ENCODE results near the gene RAB33B.
"Not testable (repeated sequence)": the region's sequence is repeated elsewhere in the genome, so short reads cannot be mapped to it uniquely, and the experiment has no call there.

The RAB33B gene

GRCh38 chr4:139454111-139455045 lies at the start of gene RAB33B:
Gene RAB33B, plus strand, starts transcription at chr4:139454121. Its CDS starts 75 bp downstream, at chr4:139454196.
- DNase-seq (ENCODE audit: low read depth): peak; percentile 50

GRCh38 chr4:139410312-139410711 lies 43.6 kb upstream of the RAB33B start:
- DNase-seq (ENCODE audit: low read depth): no peak

- not testable (repeated sequence) for DNase-seq (ENCODE audit: low read depth)
Observed at GRCh38 chr4:139414671-139415210, 39.2 kb upstream of the RAB33B start.

DNA sequence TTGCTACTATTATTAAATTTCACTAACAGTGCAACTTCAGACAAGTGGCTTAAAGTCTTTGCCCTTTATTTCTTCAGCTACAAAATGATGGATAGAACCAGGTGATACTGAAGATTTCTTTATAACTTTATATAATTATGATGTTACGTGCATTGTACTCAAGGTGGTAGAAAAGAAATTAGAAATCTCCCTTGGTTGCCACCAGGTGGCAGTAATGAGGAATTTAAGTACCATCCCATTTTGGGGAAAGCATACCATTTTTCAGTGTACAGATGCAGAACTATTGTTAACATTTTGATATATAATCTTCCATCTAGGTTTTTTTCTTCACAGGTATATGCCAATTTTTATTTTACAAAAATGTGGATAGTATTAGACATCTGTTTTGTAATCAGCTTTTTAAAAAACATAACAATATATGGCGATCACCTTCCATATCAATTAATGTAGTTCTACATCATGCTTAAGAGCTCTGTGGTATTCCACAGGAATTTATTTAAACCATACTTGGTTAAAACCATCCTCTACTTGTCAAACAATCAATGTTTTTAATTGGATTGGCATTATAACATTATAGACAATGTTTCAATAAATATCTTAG lies 37.7 kb upstream of the RAB33B start:
- DNase-seq (ENCODE audit: low read depth): peak; percentile 15

GRCh38 chr4:139419388-139419914 lies 34.5 kb upstream of the RAB33B start:
- DNase-seq (ENCODE audit: low read depth): peak; percentile 73

GRCh38 chr4:139420652-139421051 lies 33.3 kb upstream of the RAB33B start:
- no peak for DNase-seq (ENCODE audit: low read depth)

DNA sequence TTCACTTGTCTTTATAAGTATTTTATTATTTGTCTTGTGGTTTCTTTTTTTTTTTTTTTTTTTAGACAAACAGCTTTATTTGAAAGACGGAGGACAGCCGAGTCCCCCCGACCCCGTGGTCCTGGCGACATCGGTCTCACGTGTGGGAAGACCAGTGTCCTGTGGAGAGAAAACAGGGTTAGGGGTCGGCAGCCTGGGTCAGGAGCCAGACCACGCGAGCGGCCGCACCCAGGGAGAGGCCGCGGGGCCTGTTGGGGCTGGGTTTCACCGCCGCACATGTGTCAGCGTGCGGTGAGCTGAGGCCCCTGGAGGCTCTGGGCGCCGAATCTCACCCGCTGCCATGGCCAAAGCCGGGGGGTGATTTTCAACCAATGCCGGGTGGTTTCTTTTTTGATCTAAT lies 17.8 kb upstream of the RAB33B start:
- no peak for DNase-seq (ENCODE audit: low read depth)

DNA sequence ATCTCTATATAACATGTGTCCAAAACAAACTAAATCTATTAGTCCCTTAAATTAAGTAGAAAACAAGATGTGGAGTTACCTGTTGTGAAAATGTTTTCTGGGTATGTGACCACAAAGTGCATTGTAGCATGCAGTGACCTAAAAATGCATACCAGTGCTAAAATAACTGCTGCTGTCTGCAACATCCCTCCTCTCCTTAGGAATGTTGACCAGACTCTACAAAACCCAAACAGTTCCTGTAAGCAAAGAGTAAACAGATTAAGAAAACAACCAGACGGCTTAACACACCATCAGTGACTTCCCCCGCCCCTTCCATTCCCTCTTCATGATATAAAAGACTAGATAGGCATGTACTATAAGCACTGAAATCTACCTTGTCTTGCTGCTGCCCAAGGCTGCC lies 15.8 kb upstream of the RAB33B start:
- DNase-seq (ENCODE audit: low read depth): no peak

DNA sequence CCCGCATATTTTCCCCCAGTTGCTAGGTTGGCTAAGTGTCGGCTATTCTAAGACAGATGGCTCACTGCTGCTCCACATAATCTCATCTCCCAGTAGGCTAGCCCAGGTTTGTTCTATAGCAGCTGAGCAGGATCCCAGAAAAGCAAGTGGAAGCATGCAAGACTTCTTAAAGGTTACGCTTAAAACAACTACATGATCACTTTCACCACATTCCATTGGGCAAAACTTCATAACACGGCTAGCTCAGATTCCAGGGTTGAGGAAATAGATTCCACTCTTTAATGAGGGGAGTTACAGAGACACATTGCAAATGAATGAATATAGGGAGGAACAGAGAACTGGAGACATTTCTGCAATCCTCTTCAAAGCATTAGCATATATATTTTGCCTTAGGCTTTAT lies 12.9 kb upstream of the RAB33B start:
- DNase-seq (ENCODE audit: low read depth): no peak

DNA sequence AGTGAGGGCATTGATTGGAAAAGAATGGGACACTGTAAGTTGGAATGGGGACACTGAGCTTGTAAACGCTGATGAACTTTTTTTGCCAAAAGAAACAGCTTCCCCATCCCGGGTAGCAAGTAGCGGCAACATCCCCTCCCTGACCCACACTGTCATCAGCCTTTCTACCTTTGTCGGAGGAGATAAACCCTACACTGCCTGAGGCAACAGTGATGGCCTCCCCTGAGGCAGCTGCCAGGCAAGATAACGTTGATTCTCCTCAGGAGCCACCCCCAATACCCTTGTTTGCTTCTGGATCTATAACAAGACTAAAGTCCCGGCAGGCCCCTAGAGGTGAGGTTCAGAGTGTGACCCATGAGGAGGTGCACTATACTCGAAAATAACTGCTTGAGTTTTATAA lies 10.3 kb upstream of the RAB33B start:
- DNase-seq (ENCODE audit: low read depth): no peak

- DNase-seq (ENCODE audit: low read depth): not testable (repeated sequence)
Observed at GRCh38 chr4:139444881-139445280, 9.0 kb upstream of the RAB33B start.

DNA sequence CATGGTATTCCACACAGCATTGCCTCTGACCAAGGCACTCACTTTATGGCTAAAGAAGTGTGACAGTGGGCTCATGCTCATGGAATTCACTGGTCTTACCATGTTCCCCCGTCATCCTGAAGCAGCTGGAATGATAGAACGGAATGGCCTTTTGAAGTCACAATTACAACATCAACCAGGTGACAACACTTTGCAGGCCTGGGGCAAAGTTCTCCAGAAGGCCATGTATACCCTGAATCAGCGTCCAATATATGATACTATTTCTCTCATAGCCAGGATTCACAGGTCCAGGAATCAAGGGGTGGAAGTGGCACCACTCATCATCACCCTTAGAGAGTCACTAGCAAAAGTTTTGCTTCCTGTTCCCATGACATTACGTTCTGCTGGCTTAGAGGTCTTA lies 6.8 kb upstream of the RAB33B start:
- DNase-seq (ENCODE audit: low read depth): not testable (repeated sequence)

- no peak for DNase-seq (ENCODE audit: low read depth)
Observed at GRCh38 chr4:139450586-139450985, 3.3 kb upstream of the RAB33B start.

DNA sequence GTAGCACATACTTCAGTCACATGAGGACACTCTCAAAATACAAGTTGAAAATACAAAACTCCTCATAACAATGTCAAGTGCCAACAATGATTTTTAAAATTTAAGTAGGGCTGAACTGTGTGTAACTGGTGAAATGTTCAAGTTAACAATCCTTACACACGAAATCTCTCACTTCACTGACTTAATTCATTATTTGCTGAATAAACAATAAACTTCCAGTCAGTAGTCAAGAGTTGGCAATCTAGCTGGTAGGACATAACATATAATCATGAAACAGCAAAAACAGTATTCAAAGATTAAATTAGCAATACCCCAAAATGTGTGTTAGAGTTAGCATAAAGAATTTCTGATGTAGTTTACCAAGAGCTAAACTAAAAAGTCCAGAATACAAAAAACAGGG lies 1.9 kb upstream of the RAB33B start:
- DNase-seq (ENCODE audit: low read depth): no peak

- DNase-seq (ENCODE audit: low read depth): peak; percentile 24
Observed at GRCh38 chr4:139453041-139453370, 915 bp upstream of the RAB33B start.

GRCh38 chr4:139453371-139454110 lies 380 bp upstream of the RAB33B start:
- peak; percentile 86 for DNase-seq (ENCODE audit: low read depth)

DNA sequence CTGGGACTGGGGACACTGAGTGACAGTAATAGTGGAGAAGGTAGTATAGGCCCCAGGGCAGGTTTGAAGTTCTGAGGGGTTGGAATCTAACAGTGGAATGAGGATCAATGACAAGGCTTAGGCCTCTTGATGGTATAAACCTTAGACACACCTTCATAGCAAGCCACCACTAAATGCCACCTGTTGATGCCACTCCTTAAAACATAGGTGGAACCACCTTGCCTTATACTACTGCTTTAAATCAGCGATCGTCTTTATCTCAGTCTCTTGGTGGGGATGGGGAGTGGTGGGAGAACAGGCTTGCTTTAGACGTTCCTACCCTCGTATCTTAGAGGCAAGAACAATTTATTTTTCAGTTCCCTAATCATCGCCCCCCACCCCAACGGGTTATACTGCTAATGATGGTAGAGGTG lies 1.2 kb downstream of the RAB33B start:
- no peak for DNase-seq (ENCODE audit: low read depth)

- no peak for DNase-seq (ENCODE audit: low read depth)
Observed at GRCh38 chr4:139457318-139457717, 3.4 kb downstream of the RAB33B start.

- DNase-seq (ENCODE audit: low read depth): no peak
Observed at GRCh38 chr4:139458543-139458942, 4.6 kb downstream of the RAB33B start.

GRCh38 chr4:139458999-139459398 lies 5.1 kb downstream of the RAB33B start:
- no peak for DNase-seq (ENCODE audit: low read depth)

DNA sequence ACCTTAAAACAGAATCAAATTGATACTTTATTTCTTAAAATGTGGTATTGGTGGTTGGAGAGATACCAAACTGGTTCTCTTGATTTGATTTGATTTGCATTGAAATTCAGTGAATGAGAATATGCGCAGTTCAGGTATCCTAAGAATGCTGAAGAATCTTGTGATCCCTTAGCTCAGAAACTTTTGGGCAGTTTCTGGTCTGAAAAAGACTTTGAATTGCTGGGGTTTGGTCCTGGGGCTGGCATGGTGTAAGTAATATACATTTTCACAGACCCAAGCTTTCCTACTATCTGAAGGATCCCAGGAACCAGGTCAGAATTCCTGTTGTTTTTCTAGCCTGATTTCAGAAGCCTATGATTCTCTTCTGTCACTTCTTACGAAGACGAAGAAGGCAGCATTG lies 6.6 kb downstream of the RAB33B start:
- no peak for DNase-seq (ENCODE audit: low read depth)

DNA sequence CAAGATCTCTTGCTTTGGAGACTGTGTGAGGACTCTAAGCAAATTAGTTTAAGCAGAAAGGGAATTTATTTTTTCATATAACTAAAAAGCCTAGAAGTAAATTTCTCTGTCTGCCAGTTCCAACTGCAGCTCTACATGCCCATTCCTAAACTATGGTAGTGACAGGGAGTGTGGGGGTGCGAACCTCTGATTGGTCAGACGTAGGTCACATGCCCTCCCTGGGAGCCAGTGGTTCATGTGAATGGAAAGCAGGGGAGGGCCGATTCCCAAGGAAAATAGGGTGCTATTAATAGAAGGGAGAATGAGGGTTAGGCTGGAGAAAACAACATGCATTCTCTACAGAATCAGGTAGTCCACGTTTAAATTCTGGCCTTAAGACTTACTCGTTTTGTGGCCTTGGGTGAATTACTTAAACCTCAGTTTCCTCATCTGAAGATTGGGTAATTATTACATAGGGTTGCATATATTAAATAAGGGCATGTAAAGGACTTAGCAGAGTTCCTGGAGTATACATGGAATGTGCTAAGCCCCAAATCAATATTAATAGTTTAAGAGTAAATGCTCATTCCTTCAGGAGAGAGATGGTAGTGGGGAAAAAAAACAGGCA lies 7.2 kb downstream of the RAB33B start:
- no peak for DNase-seq (ENCODE audit: low read depth)

All from non-pigmented ciliary epithelial cell (primary cell).